ENCODE data around the gene ETFB. TPM values are rescaled to one million over a fixed set of nuclear protein-coding genes. Genes with fewer than 3 reads are reported as not detected.

Gene ETFB
- total and polyA plus RNA-seq, 4 donors = 129 to 713 (median 467) TPM

DNA sequence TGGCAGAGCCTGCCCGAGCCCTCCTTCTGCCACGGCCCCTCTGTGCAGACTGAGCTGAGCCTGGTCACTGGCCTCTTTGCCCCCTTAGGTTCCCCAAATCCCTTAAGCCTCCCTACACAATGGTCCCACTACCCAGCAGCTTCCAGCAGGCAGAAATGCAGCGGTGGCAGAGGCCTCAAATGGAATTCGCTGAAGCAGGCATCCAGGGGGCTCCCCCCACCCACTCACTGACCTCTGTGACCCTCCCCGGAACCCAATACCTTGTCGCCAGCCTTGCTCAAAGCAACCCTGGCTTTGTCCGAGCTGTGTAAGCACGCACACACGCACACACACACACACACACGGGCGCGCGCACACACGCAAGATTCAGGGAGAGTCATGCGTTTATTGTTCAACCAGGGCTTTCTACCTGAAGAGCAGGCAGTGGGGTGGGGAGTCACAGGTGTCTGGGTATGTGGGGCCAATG, 21.8 kb upstream of the ETFB start, which contains the start of gene LIM2:
LIM2 (minus strand) TSS at position 51 of the 466 bp plus-strand sequence. CDS start 531 bp downstream, outside the sequence.
- Histone ChIP-seq H3K36me3 (ENCODE audit: control insufficient read depth in 4 of 4, insufficient read depth in 3 of 4, low read depth in 1 of 4, low read length in 3 of 4) (no peaks in the 10 kb centered on the region), H3K27ac (ENCODE audit: low read depth in 1 of 2, low read length in 2 of 2) (no peak within 1 kb of the TSS), H3K9me3 (ENCODE audit: control insufficient read depth in 4 of 4, low read length in 3 of 4) (no peaks in the 10 kb centered on the region), H3K4me1 (ENCODE audit: control insufficient read depth in 4 of 4, insufficient read depth in 4 of 4, low read length in 3 of 4) (no peaks in the 10 kb centered on the region), H3K27me3 (ENCODE audit: control insufficient read depth in 4 of 4, insufficient read depth in 4 of 4, low read length in 3 of 4) (no peaks in the 10 kb centered on the region), H3K9ac (ENCODE audit: low read depth in 1 of 2, low read length in 2 of 2) (no peak within 1 kb of the TSS), H3K4me3 (ENCODE audit: low read depth in 1 of 3, low read length in 3 of 3) (no peak within 1 kb of the TSS)
- DNase-seq (ENCODE audit: low spot score) = no peak
- TF ChIP-seq FOXA2 (IDR thresholded peaks at IDR 0.05) (no peak), TAF1 (conservative IDR thresholded peaks at IDR 0.05) (no peak), REST (IDR thresholded peaks at IDR 0.05) (no peak), RXRA (IDR thresholded peaks at IDR 0.05) (no peak), GABPA (IDR thresholded peaks at IDR 0.05 in 1 of 2, conservative IDR thresholded peaks at IDR 0.05 in 1 of 2) (no peak)
- TF ChIP-seq, protein P1, sequence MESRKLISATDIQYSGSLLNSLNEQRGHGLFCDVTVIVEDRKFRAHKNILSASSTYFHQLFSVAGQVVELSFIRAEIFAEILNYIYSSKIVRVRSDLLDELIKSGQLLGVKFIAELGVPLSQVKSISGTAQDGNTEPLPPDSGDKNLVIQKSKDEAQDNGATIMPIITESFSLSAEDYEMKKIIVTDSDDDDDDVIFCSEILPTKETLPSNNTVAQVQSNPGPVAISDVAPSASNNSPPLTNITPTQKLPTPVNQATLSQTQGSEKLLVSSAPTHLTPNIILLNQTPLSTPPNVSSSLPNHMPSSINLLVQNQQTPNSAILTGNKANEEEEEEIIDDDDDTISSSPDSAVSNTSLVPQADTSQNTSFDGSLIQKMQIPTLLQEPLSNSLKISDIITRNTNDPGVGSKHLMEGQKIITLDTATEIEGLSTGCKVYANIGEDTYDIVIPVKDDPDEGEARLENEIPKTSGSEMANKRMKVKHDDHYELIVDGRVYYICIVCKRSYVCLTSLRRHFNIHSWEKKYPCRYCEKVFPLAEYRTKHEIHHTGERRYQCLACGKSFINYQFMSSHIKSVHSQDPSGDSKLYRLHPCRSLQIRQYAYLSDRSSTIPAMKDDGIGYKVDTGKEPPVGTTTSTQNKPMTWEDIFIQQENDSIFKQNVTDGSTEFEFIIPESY (IDR thresholded peaks at IDR 0.05) = no peak
- 89% methylated on average over 15 of the region's 15 CpGs for WGBS

- no peak overlapping the region for H3K4me3 ChIP-seq (ENCODE audit: low read depth in 1 of 3, low read length in 3 of 3)
- H3K27me3 ChIP-seq (ENCODE audit: control insufficient read depth in 4 of 4, insufficient read depth in 4 of 4, low read length in 3 of 4) = no peaks in the 10 kb centered on the region
- H3K9me3 ChIP-seq (ENCODE audit: control insufficient read depth in 4 of 4, low read length in 3 of 4) = no peaks in the 10 kb centered on the region
- no peak overlapping the region for H3K27ac ChIP-seq (ENCODE audit: low read depth in 1 of 2, low read length in 2 of 2)
- DNase-seq (ENCODE audit: low spot score) = no peak
- H3K36me3 ChIP-seq (ENCODE audit: control insufficient read depth in 4 of 4, insufficient read depth in 3 of 4, low read depth in 1 of 4, low read length in 3 of 4) = no peaks in the 10 kb centered on the region
- H3K4me1 ChIP-seq (ENCODE audit: control insufficient read depth in 4 of 4, insufficient read depth in 4 of 4, low read length in 3 of 4) = no peaks in the 10 kb centered on the region
- WGBS = 87% methylated on average over 14 of the region's 14 CpGs
- H3K9ac ChIP-seq (ENCODE audit: low read depth in 1 of 2, low read length in 2 of 2) = no peak overlapping the region
- TF ChIP-seq YY1 (IDR thresholded peaks at IDR 0.05) (no peak), REST (IDR thresholded peaks at IDR 0.05) (no peak), GABPA (IDR thresholded peaks at IDR 0.05 in 1 of 2, conservative IDR thresholded peaks at IDR 0.05 in 1 of 2) (no peak), TAF1 (conservative IDR thresholded peaks at IDR 0.05) (no peak), EGR1 (IDR thresholded peaks at IDR 0.05; ENCODE audit: low read depth in 2 of 2) (no peak), RXRA (IDR thresholded peaks at IDR 0.05) (no peak), ATF3 (IDR thresholded peaks at IDR 0.05) (no peak), HNF4G (IDR thresholded peaks at IDR 0.05) (no peak), HNF4A (conservative IDR thresholded peaks at IDR 0.05) (no peak), NR2F2 (IDR thresholded peaks at IDR 0.05) (no peak), SP1 (IDR thresholded peaks at IDR 0.05) (no peak)
- TF ChIP-seq, protein P1 (IDR thresholded peaks at IDR 0.05) = no peak
- TF ChIP-seq, protein P2, sequence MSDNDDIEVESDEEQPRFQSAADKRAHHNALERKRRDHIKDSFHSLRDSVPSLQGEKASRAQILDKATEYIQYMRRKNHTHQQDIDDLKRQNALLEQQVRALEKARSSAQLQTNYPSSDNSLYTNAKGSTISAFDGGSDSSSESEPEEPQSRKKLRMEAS (IDR thresholded peaks at IDR 0.05) = no peak
These were observed 20.8 kb upstream of the ETFB start for GRCh38 chr19:51386882-51387520.

All from liver (tissue), 9 donors.